ENCODE measurements around the gene TBC1D8.

- TF ChIP-seq CTCF (IDR thresholded peaks at IDR 0.05) (no peak), POLR2A (IDR thresholded peaks at IDR 0.05) (no peak)
Observed at GRCh38 chr2:101145406-101145805, 5.8 kb downstream of the TBC1D8 start.
